Keratinocyte (primary cell): ENCODE results near the gene GPR62. TPM values are rescaled to one million over a fixed set of nuclear protein-coding genes. Genes with fewer than 3 reads are reported as not detected.
"Not testable (repeated sequence)": the region's sequence is repeated elsewhere in the genome, so short reads cannot be mapped to it uniquely, and the experiment has no call there.

Source experiments
- DNase-seq: peaks from one replicate; pipeline ENCODE4 v3.0.0-alpha.2; 2011; ENCODE audit warnings: low read depth, missing footprints, low spot score
- FAIRE-seq: peaks from 2 replicates; lab custom pipeline; 2011; peaks lifted over from hg19 to GRCh38; lab: Jason Lieb, UNC
- H2AFZ ChIP-seq: 2 replicates; pipeline ENCODE4 v1.6.0; 2012; ENCODE audit warnings: low read length, control low read depth, inconsistent platforms; ENCODE audit not compliant: control insufficient read depth
- H3K27ac ChIP-seq: 2 replicates; pipeline ENCODE4 v1.5.1; 2011; ENCODE audit warnings: low read length; ENCODE audit not compliant: control insufficient read depth, insufficient read depth
- H3K27me3 ChIP-seq: 3 replicates; pipeline ENCODE4 v1.6.0; 2011; ENCODE audit warnings: low read length; ENCODE audit not compliant: control insufficient read depth, insufficient read depth; ENCODE audit errors: extremely low read depth
- H3K36me3 ChIP-seq, 2 experiments: 2 replicates in 1 of 2; 3 replicates in 1 of 2; pipeline ENCODE4 v1.5.1; 2011; ENCODE audit warnings: low read length in 2 of 2, mild to moderate bottlenecking in 1 of 2; ENCODE audit not compliant: control insufficient read depth in 2 of 2, insufficient read depth in 2 of 2; ENCODE audit errors: extremely low read depth in 1 of 2
- H3K4me1 ChIP-seq: 3 replicates; pipeline ENCODE4 v1.5.1; 2011; ENCODE audit warnings: low read length; ENCODE audit not compliant: control insufficient read depth, insufficient read depth; ENCODE audit errors: extremely low read depth
- H3K4me2 ChIP-seq: 3 replicates; pipeline ENCODE4 v1.6.0; 2011; ENCODE audit warnings: low read depth, low read length; ENCODE audit not compliant: control insufficient read depth, insufficient read depth; ENCODE audit errors: extremely low read depth
- H3K4me3 ChIP-seq, 3 experiments: fragments of 200-600 bp in 1 of 3; sonication (generic) in 1 of 3; 2 replicates in 2 of 3; 3 replicates in 1 of 3; pipeline ENCODE4 v1.5.1; 2011 to 2016; ENCODE audit warnings: low read length in 3 of 3, mild to moderate bottlenecking in 3 of 3, control low read depth in 2 of 3, inconsistent platforms in 1 of 3, low read depth in 1 of 3, mixed read lengths in 1 of 3, mixed run types in 1 of 3, moderate library complexity in 1 of 3; ENCODE audit not compliant: control insufficient read depth in 2 of 3, insufficient read depth in 2 of 3; ENCODE audit errors: extremely low read depth in 1 of 3
- H3K79me2 ChIP-seq: 2 replicates; pipeline ENCODE4 v1.6.0; 2012; ENCODE audit warnings: low read length; ENCODE audit not compliant: control insufficient read depth, insufficient read depth
- H3K9ac ChIP-seq: 3 replicates; pipeline ENCODE4 v1.6.0; 2011; ENCODE audit warnings: low read length; ENCODE audit not compliant: control insufficient read depth, insufficient read depth; ENCODE audit errors: extremely low read depth
- H3K9me1 ChIP-seq: 3 replicates; pipeline ENCODE4 v1.6.0; 2011; ENCODE audit warnings: low read length; ENCODE audit not compliant: control insufficient read depth, insufficient read depth; ENCODE audit errors: extremely low read depth
- H3K9me3 ChIP-seq: 2 replicates; pipeline ENCODE4 v1.5.1; 2012; ENCODE audit warnings: low read depth, low read length; ENCODE audit not compliant: control insufficient read depth
- H4K20me1 ChIP-seq: 3 replicates; pipeline ENCODE4 v1.6.0; 2011; ENCODE audit warnings: low read length; ENCODE audit not compliant: control insufficient read depth, insufficient read depth; ENCODE audit errors: extremely low read depth
- CTCF ChIP-seq, 3 experiments: IDR thresholded peaks in 1 of 3; conservative IDR thresholded peaks in 1 of 3; optimal IDR thresholded peaks in 1 of 3; 2 replicates in 2 of 3; 3 replicates in 1 of 3; pipeline versions ENCODE3 to v1.5.1; 2011; ENCODE audit warnings: low read length in 3 of 3, mild to moderate bottlenecking in 3 of 3, moderate library complexity in 2 of 3, control low read depth in 1 of 3, inconsistent platforms in 1 of 3; ENCODE audit not compliant: insufficient read depth in 2 of 3; ENCODE audit errors: extremely low read depth in 1 of 3
- EZH2 ChIP-seq: IDR thresholded peaks from one replicate; pipeline ENCODE4 v1.6.1; 2012; ENCODE audit warnings: inconsistent platforms, mild to moderate bottlenecking, low read length, moderate library complexity
- dilution Hi-C: fragments of 300-500 bp; cut with MboI; formaldehyde crosslinking; loops from one replicate; pipeline ENCODE4 v1.7.0; 2020; ENCODE audit warnings: low sequenced_read_pairs; ENCODE audit not compliant: extremely low pct_ligation_motif_present
- polyA plus RNA-seq, 5 experiments: library from polyadenylated mRNA; depleted of rRNA in 3 of 5; stranded (reverse) in 3 of 5; stranded (forward) in 1 of 5; unstranded in 1 of 5; fragments of >200 nt; gene quantifications; 1 replicate in 1 of 5; 2 replicates in 3 of 5; 3 replicates in 1 of 5; pipeline versions ENCODE4 v1.2.1 to v1.2.3, GENCODE V29; 2011 to 2012; ENCODE audit warnings: missing spikeins in 2 of 5, low read depth in 1 of 5, low replicate concordance in 1 of 5

Gene GPR62
- polyA plus RNA-seq, 1 donor (not counting 4 experiments of a cell fraction or from before 2014, with no cell fraction given) = not detected

GRCh38 chr3:51987568-51987967 is 32.4 kb downstream of the GPR62 start:
- Histone ChIP-seq H3K4me2 (no peak overlapping the region), H3K27me3 (no peaks in the 10 kb centered on the region), H4K20me1 (peaks cover 3% of the 10 kb centered on the region), H3K36me3 (peaks cover 8 to 19% of the 10 kb centered on the region in 2 experiments), H3K27ac (no peak overlapping the region), H3K4me3 (no peak overlapping the region), H3K79me2 (peaks cover 9% of the 10 kb centered on the region), H2AFZ (no peak overlapping the region), H3K9me1 (peaks cover under 1% of the 10 kb centered on the region), H3K9me3 (no peaks in the 10 kb centered on the region), H3K9ac (no peak overlapping the region), H3K4me1 (peaks cover 11% of the 10 kb centered on the region)
- no peak for DNase-seq
- TF ChIP-seq CTCF (optimal IDR thresholded peaks at IDR 0.05 in 1 of 3, IDR thresholded peaks at IDR 0.05 in 1 of 3, conservative IDR thresholded peaks at IDR 0.05 in 1 of 3; ENCODE audit: extremely low read depth in 1 of 3, insufficient read depth in 2 of 3, low read length in 3 of 3) (no peak), EZH2 (no peak)
- dilution Hi-C loops = no loop called here
- no peak for FAIRE-seq

GRCh38 chr3:51988286-51989146 is 33.3 kb downstream of the GPR62 start:
- H2AFZ ChIP-seq = no peak overlapping the region
- peaks cover 14% of the 10 kb centered on the region for H3K79me2 ChIP-seq
- dilution Hi-C loops = no loop called here
- peaks cover 3% of the 10 kb centered on the region for H3K9me1 ChIP-seq
- H3K9ac ChIP-seq = no peak overlapping the region
- no peak for FAIRE-seq
- H3K4me1 ChIP-seq = peaks cover 11% of the 10 kb centered on the region
- H3K9me3 ChIP-seq = no peaks in the 10 kb centered on the region
- H3K4me3 ChIP-seq = no peak overlapping the region
- H3K36me3 ChIP-seq = peaks cover 14 to 24% of the 10 kb centered on the region in 2 experiments
- no peaks in the 10 kb centered on the region for H3K27me3 ChIP-seq
- TF ChIP-seq EZH2 (no peak), CTCF (optimal IDR thresholded peaks at IDR 0.05 in 1 of 3, IDR thresholded peaks at IDR 0.05 in 1 of 3, conservative IDR thresholded peaks at IDR 0.05 in 1 of 3; ENCODE audit: extremely low read depth in 1 of 3, insufficient read depth in 2 of 3, low read length in 3 of 3) (no peak)
- no peak overlapping the region for H3K27ac ChIP-seq
- peaks cover 5% of the 10 kb centered on the region for H4K20me1 ChIP-seq
- no peak overlapping the region for H3K4me2 ChIP-seq
- no peak for DNase-seq

- H3K9ac ChIP-seq, H3K4me3 ChIP-seq, DNase-seq, H2AFZ ChIP-seq, H3K27me3 ChIP-seq, H3K27ac ChIP-seq, H3K9me3 ChIP-seq, dilution Hi-C loops, FAIRE-seq, H3K9me1 ChIP-seq, H4K20me1 ChIP-seq, H3K4me2 ChIP-seq: not testable (repeated sequence)
- Histone ChIP-seq H3K4me1 (peaks cover 18% of the 10 kb centered on the region), H3K79me2 (peaks cover 30% of the 10 kb centered on the region), H3K36me3 (peaks cover 26 to 39% of the 10 kb centered on the region in 2 experiments)
Observed at GRCh38 chr3:51990501-51990971, 35.4 kb downstream of the GPR62 start.
